ENCODE measurements around the gene LPIN3. TPM values are rescaled to one million over a fixed set of nuclear protein-coding genes. Genes with fewer than 3 reads are reported as not detected.

Gene LPIN3
- total RNA-seq, 1 experiment from 2014 or later: 32.6 TPM

GRCh38 chr20:41300383-41300782, 40.2 kb upstream of the LPIN3 start:
- Mint-ChIP-seq H3K36me3 (ENCODE audit: insufficient read depth, unreplicated experiment) (no peaks in the 10 kb centered on the region), H3K27me3 (ENCODE audit: insufficient read depth, unreplicated experiment) (no peaks in the 10 kb centered on the region), H3K27ac (ENCODE audit: unreplicated experiment) (no peak overlapping the region), H3K4me1 (ENCODE audit: low read depth, unreplicated experiment) (no peaks in the 10 kb centered on the region), H3K4me3 (ENCODE audit: unreplicated experiment) (no peak overlapping the region), H3K9me3 (ENCODE audit: unreplicated experiment) (no peaks in the 10 kb centered on the region)
- H3K27me3 ChIP-seq (replicated peaks; ENCODE audit: control insufficient read depth, insufficient read depth, low read length): no peaks in the 10 kb centered on the region
- TF ChIP-seq CTCF (IDR thresholded peaks at IDR 0.05; ENCODE audit: insufficient read depth in 1 of 2, low read depth in 1 of 2, low read length in 1 of 2, severe bottlenecking in 1 of 2, unreplicated experiment in 1 of 2): no peak
- H3K9me3 ChIP-seq: no peaks in the 10 kb centered on the region
- no peak for DNase-seq
- POLR2A ChIA-PET: no interaction called here
- no peaks in the 10 kb centered on the region for H3K36me3 ChIP-seq (ENCODE audit: control insufficient read depth, insufficient read depth, low read length)
- no peaks in the 10 kb centered on the region for H3K4me1 ChIP-seq
- no peak overlapping the region for H3K4me3 ChIP-seq (ENCODE audit: low read depth, low read length)
- BruUV-seq (replicated peaks): no TSS peak
- intact Hi-C loops (cut with micrococcal nuclease; ENCODE audit: unreplicated experiment): no loop called here
- CTCF ChIA-PET: interaction anchor here (0.7 kb wide), 1 partner anchor 29 kb away, joined by 7 read pairs; no protein-coding TSS in a partner anchor

GRCh38 chr20:41300886-41301285, 39.7 kb upstream of the LPIN3 start:
- Mint-ChIP-seq H3K36me3 (ENCODE audit: insufficient read depth, unreplicated experiment) (no peaks in the 10 kb centered on the region), H3K4me1 (ENCODE audit: low read depth, unreplicated experiment) (no peaks in the 10 kb centered on the region), H3K27me3 (ENCODE audit: insufficient read depth, unreplicated experiment) (no peaks in the 10 kb centered on the region), H3K4me3 (ENCODE audit: unreplicated experiment) (no peak overlapping the region), H3K27ac (ENCODE audit: unreplicated experiment) (no peak overlapping the region), H3K9me3 (ENCODE audit: unreplicated experiment) (no peaks in the 10 kb centered on the region)
- no peak for TF ChIP-seq CTCF (IDR thresholded peaks at IDR 0.05; ENCODE audit: insufficient read depth in 1 of 2, low read depth in 1 of 2, low read length in 1 of 2, severe bottlenecking in 1 of 2, unreplicated experiment in 1 of 2)
- no peak for DNase-seq
- Histone ChIP-seq H3K4me3 (ENCODE audit: low read depth, low read length) (no peak overlapping the region), H3K27me3 (replicated peaks; ENCODE audit: control insufficient read depth, insufficient read depth, low read length) (no peaks in the 10 kb centered on the region), H3K9me3 (no peaks in the 10 kb centered on the region), H3K4me1 (no peaks in the 10 kb centered on the region), H3K36me3 (ENCODE audit: control insufficient read depth, insufficient read depth, low read length) (no peaks in the 10 kb centered on the region)
- intact Hi-C loops (cut with micrococcal nuclease; ENCODE audit: unreplicated experiment): no loop called here
- ChIA-PET POLR2A (no interaction called here), CTCF (no interaction called here)
- no TSS peak for BruUV-seq (replicated peaks)

- ChIA-PET POLR2A (no interaction called here), CTCF (no interaction called here)
- Histone ChIP-seq H3K9me3 (no peaks in the 10 kb centered on the region), H3K4me3 (ENCODE audit: low read depth, low read length) (no peak overlapping the region), H3K4me1 (peaks cover 7% of the 10 kb centered on the region; the same call in 1 of the 2 replicates), H3K36me3 (ENCODE audit: control insufficient read depth, insufficient read depth, low read length) (no peaks in the 10 kb centered on the region), H3K27me3 (replicated peaks; ENCODE audit: control insufficient read depth, insufficient read depth, low read length) (no peaks in the 10 kb centered on the region)
- Mint-ChIP-seq H3K9me3 (ENCODE audit: unreplicated experiment) (no peaks in the 10 kb centered on the region), H3K27me3 (ENCODE audit: insufficient read depth, unreplicated experiment) (no peaks in the 10 kb centered on the region), H3K27ac (ENCODE audit: unreplicated experiment) (no peak overlapping the region), H3K4me1 (ENCODE audit: low read depth, unreplicated experiment) (no peaks in the 10 kb centered on the region), H3K36me3 (ENCODE audit: insufficient read depth, unreplicated experiment) (no peaks in the 10 kb centered on the region), H3K4me3 (ENCODE audit: unreplicated experiment) (no peak overlapping the region)
- BruUV-seq (replicated peaks): no TSS peak
- no peak for TF ChIP-seq CTCF (IDR thresholded peaks at IDR 0.05; ENCODE audit: insufficient read depth in 1 of 2, low read depth in 1 of 2, low read length in 1 of 2, severe bottlenecking in 1 of 2, unreplicated experiment in 1 of 2)
- intact Hi-C loops (cut with micrococcal nuclease; ENCODE audit: unreplicated experiment): no loop called here
- DNase-seq: no peak
Observed at GRCh38 chr20:41304002-41304401, 36.6 kb upstream of the LPIN3 start.
